ENCODE data around the gene GNG8.

The GNG8 gene

DNA sequence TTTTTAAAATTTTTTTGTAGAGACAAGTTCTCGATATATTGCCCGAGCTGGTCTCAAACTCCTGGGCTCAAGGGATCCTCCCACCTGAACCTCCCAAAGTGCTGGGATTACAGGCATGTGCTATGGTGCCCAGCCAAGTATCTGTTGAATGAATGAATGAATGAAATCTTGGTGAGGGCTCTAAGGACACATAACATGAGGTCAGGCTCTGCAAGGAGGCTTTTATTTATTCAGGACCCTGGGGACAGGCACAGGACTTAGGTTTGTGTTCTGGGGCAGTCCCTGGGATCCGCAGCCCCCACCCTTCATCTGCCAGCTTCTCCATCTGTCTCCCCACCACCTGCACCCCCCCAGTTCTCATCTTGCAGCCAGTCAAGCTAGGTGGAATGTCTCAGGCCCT is 15.7 kb downstream of the GNG8 start:
- DNase-seq, result no peak
- TF ChIP-seq POLR2A (IDR thresholded peaks at IDR 0.05; ENCODE audit: low read length), result no peak
- no peak for TF ChIP-seq GATA1 (IDR thresholded peaks at IDR 0.05; ENCODE audit: low read depth, low read length)

DNA sequence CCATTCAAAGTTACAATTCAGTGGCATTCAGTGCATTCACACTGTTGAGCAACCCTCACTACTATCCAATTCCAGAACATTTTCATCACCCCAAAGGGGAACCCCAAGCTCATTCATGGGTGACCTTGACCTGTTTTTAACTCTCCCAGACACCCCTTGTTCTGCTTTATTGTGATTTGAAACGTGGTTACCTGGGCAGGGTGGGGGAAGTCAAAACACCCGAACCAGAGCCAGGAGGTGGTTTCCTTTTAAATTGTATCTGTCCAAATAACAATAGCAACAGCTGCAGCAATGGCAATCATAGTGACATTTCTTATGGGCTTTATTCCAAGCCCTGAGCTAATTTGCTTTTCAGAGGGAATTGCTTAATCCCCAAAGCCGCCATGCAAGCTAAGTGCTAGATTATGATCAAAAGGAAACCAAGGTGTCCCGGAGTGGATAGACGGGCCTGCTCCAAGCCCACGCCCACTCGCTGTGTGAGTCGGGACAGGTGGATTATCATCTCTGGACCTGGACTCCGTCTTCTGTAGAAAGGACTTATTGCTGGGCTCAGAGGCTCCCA is 17.3 kb downstream of the GNG8 start:
- TF ChIP-seq GATA1 (IDR thresholded peaks at IDR 0.05; ENCODE audit: low read depth, low read length) (no peak), POLR2A (IDR thresholded peaks at IDR 0.05; ENCODE audit: low read length) (no peak)
- no peak for DNase-seq

DNA sequence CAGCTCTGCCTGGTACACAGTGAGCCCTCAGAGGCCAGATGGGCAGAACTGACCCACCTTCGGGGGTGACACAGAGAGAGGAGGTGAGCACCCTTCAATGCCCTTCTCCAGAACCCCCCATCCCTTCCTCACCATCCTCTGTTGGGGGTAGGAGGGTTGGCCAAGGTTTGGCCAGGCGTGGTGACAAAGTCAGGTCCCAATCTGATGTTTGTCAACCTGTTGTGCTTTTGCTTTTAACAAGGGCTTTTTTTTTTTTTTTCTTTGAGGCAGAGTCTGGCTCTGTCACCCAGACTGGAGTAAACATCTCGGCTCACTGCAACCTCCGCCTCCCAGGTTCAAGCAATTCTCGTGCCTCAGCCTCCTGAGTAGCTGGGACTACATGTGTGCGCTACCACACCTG is 18.4 kb downstream of the GNG8 start:
- DNase-seq, result no peak
- TF ChIP-seq GATA1 (IDR thresholded peaks at IDR 0.05; ENCODE audit: low read depth, low read length) (no peak), POLR2A (IDR thresholded peaks at IDR 0.05; ENCODE audit: low read length) (no peak)

DNA sequence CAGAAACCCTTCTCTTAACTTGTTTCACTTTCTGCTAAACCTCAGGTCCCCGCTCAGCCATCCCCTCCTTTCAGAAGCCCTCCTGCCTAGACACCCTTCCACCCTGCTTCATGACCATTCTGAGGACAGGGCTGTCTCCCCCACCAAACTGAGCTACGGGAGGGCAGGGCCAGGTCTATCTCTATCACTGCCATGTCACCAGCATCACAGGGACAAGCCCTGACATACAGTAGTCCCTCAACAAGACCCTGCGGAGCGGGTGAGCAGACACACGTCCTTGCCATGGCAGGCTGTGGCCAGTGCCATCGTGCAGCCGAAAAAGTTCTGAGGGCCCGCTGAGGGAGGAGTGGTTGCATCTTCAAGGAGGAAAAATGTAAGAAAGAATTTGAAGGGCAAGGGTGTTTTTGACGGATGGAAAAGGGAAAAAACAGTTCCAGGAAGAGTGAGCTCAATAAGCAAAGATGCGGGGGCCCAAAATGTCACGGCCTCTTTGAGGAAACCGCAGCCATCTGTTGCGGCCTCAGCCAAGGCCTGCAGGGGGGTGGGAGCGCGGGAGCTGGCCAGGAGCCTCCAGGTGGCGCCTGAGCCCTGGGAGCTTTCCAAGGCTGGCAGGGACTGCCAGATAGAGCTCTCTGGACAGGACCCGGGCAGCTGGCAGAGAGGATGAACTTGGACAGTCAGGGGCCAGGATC is 19.2 kb downstream of the GNG8 start:
- TF ChIP-seq POLR2A (IDR thresholded peaks at IDR 0.05; ENCODE audit: low read length) (no peak), GATA1 (IDR thresholded peaks at IDR 0.05; ENCODE audit: low read depth, low read length) (no peak)
- peak; percentile 28 to 37 for DNase-seq

DNA sequence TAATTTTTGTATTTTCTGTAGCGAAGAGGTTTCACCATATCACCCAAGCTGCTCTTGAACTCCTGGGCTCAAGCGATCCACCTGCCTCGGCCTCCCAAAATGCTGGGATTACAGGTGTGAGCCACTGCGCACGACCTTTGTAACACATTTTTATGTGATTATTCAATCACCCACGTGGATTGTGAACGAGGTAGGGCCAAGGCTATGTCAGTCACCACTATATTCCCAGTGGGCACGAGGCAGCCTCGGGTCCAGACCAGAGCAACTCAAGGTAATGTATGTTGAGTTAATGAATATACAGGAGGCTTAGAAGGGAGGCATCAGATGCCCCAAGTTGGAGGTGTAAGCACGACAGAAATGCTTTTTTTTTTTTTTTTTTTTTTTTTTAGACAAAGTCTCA is 20.0 kb downstream of the GNG8 start:
- DNase-seq, result no peak
- TF ChIP-seq GATA1 (IDR thresholded peaks at IDR 0.05; ENCODE audit: low read depth, low read length) (no peak), POLR2A (IDR thresholded peaks at IDR 0.05; ENCODE audit: low read length) (no peak)

DNA sequence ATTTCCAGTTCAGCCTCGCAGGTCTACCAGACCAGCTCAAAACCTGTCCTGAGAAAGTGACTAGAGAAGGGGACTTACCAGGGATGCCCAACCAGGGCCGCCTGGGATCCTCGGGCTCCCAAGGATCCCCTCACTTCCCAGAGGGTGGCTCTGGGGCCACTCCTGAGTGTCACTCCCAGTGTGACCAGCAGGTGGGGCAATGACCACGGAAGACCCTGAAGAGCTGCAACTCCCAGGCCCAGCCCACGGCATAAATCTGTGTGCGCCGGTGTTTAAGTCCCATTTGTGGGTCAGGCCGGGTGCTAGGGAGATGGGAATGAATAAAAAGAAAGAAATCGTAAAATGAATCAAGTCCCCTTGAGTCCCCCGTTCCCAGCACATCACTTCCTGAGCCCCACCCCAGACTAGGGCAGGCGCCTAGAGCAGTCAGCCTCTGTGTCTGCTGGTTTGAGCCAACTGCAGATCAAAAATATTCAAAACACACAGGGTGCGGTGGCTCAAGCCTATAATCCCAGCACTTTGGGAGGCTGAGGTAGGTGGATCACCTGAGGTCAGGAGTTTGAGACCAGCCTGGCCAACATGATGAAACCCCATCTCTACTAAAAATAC is 21.8 kb downstream of the GNG8 start:
- peak; percentile 67 to 85 for DNase-seq
- TF ChIP-seq POLR2A (IDR thresholded peaks at IDR 0.05; ENCODE audit: low read length) (no peak), GATA1 (IDR thresholded peaks at IDR 0.05; ENCODE audit: low read depth, low read length) (no peak)

DNA sequence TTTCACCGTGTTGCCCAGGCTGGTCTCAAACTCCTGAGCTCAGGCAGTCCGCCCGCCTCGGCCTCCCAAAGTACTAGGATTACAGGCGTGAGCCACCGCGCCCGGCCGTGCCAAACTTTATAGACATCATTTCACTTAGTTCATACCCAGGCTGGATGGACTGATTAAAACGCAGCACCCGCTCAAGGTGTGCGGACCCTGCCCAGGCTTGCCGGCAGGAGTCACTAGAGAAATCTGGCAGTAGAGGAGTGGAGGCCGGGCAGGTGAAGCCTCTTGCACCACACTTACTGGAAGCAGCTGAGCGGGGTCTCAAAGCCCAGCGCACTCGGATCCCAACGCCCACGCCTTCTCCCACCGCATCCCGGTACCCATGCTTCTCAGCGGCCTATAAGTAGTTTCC is 22.5 kb downstream of the GNG8 start:
- DNase-seq, result no peak
- TF ChIP-seq GATA1 (IDR thresholded peaks at IDR 0.05; ENCODE audit: low read depth, low read length), result no peak
- no peak for TF ChIP-seq POLR2A (IDR thresholded peaks at IDR 0.05; ENCODE audit: low read length)

DNA sequence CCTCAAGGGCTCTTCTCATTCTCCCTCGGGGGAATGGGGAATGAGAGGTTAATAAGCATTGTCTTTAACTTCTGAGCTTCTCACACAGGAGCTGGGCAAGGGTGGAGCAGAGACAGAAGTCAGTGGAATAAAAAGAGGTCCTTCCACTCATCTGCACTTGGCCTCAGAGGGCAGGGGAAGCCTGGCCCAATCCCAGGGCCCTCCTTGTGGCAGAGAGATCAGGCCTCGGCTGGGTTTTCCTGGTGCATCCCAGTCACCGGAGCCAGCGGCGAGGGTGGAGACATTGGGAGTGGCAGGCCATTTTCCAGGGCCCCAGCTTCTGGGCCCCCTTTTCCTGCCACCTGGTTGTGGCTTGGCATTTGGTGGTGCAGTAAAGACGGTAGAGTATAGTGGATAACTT is 24.2 kb downstream of the GNG8 start:
- DNase-seq, result no peak
- TF ChIP-seq POLR2A (IDR thresholded peaks at IDR 0.05; ENCODE audit: low read length) (no peak), GATA1 (IDR thresholded peaks at IDR 0.05; ENCODE audit: low read depth, low read length) (no peak)

DNA sequence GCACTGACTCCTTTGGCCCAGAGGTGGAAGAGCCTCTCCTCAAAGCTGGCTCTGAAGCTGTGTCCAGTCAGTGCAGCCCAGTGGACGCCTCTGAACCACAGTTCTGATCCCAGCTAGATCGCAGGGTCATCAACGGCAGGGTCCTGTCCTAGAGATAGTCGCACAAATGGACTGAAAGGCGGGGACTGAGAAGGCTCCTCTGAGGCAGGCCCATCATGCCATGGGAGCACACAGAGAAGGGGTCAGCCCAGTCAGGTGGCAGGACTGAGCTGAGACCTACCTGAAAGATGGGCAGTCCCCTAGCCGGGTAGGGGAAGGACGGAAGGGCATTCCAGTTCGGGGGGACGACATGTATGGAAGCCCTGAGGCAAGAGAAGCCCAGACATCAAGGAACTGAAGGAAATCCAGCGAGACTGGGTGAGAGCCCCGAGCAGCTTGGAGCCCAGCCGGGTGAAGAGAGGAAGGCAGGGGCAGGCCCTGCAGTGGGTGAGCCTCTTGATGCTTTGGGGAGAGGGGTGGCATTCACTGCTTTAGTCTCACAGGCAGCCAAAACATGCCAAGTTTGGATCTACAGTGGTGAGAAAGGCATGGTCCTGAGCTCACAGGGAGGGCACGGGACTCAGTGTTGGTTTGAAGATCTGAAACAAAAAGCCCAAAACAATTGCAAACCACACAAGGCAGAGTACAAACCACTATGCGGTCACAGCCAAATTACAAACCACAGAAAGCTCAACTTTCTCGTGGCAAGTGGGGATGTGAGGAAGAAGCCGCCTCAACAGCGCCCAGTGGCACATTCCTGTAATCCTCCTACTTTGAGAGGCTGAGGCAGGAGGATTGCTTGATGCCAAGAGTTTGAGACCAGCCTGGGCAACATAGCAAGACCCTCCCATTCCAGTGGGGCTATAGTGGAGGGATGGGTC is 24.9 kb downstream of the GNG8 start:
- peak; percentile 30 for TF ChIP-seq POLR2A (IDR thresholded peaks at IDR 0.05; ENCODE audit: low read length)
- TF ChIP-seq GATA1 (IDR thresholded peaks at IDR 0.05; ENCODE audit: low read depth, low read length), result no peak
- no peak for DNase-seq

DNA sequence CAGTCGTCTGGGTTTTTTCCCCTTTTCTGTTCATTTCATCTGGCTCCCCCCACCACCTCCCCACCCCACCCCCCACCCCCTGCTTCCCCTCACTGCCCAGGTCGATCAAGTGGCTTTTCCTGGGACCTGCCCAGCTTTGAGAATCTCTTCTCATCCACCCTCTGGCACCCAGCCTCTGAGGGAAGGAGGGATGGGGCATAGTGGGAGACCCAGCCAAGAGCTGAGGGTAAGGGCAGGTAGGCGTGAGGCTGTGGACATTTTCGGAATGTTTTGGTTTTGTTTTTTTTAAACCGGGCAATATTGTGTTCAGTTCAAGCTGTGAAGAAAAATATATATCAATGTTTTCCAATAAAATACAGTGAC is 25.6 kb downstream of the GNG8 start:
- no peak for DNase-seq
- TF ChIP-seq POLR2A (IDR thresholded peaks at IDR 0.05; ENCODE audit: low read length) (no peak), GATA1 (IDR thresholded peaks at IDR 0.05; ENCODE audit: low read depth, low read length) (no peak)

DNA sequence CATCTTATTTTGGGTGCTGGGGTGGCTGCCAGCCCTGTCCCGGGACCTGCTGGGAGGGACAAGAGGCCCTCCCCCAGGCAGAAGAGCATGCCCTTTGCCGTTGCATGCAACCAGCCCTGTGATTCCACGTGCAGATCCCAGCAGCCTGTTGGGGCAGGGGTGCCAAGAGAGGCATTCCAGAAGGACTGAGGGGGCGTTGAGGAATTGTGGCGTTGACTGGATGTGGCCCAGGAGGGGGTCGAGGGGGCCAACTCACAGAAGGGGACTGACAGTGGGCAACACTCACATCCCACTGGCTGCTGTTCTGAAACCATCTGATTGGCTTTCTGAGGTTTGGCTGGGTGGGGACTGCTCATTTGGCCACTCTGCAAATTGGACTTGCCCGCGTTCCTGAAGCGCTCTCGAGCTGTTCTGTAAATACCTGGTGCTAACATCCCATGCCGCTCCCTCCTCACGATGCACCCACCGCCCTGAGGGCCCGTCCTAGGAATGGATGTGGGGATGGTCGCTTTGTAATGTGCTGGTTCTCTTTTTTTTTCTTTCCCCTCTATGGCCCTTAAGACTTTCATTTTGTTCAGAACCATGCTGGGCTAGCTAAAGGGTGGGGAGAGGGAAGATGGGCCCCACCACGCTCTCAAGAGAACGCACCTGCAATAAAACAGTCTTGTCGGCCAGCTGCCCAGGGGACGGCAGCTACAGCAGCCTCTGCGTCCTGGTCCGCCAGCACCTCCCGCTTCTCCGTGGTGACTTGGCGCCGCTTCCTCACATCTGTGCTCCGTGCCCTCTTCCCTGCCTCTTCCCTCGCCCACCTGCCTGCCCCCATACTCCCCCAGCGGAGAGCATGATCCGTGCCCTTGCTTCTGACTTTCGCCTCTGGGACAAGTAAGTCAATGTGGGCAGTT is 26.2 kb downstream of the GNG8 start:
- DNase-seq, result no peak
- TF ChIP-seq POLR2A (IDR thresholded peaks at IDR 0.05; ENCODE audit: low read length), result no peak
- no peak for TF ChIP-seq GATA1 (IDR thresholded peaks at IDR 0.05; ENCODE audit: low read depth, low read length)

DNA sequence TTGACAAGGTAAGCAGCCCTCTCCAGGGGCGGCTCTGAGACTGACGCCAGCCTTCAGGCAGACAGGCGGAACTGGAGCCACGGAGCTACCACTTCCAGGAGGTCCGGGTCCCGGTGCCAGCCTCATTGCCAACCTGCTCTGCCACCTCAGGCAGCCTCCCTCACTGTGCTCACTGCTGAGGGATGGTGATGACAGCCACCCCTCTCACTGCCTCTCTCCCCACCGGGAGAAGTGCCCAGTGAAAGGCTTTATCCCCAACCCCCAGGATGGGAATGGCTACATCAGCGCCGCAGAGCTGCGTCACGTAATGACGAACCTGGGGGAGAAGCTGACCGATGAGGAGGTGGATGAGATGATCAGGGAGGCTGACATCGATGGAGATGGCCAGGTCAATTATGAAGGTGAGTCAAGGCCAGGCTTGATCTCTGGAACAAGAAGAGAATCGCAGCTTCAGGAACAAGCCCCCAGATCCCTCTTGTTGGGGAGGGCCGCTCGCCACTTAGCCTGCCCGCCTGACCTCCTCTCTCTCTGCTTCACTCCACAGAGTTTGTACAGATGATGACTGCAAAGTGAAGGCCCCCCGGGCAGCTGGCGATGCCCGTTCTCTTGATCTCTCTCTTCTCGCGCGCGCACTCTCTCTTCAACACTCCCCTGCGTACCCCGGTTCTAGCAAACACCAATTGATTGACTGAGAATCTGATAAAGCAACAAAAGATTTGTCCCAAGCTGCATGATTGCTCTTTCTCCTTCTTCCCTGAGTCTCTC is 27.2 kb downstream of the GNG8 start:
- DNase-seq, result no peak
- TF ChIP-seq GATA1 (IDR thresholded peaks at IDR 0.05; ENCODE audit: low read depth, low read length) (no peak), POLR2A (IDR thresholded peaks at IDR 0.05; ENCODE audit: low read length) (no peak)
